Activated naive CD8-positive, alpha-beta T cell treated with anti-CD3 and anti-CD28 coated beads, Interleukin-2, amount 50 U/mL, for 16 hours (primary cell): ENCODE results near the gene LY6G5C.

Experiments
- DNase-seq: peaks from one replicate; pipeline ENCODE4 v3.0.0-alpha.2; 2020; ENCODE audit warnings: low read depth, low spot score

Gene LY6G5C

GRCh38 chr6:31680226-31681134 is at the start of gene LY6G5C:
TSS of gene LY6G5C (minus strand) at chr6:31681067. CDS start at chr6:31680373, 694 bp downstream.
- DNase-seq, result peak; percentile 27

- no peak for DNase-seq
Observed at GRCh38 chr6:31729979-31730630, 49.2 kb upstream of the LY6G5C start.

GRCh38 chr6:31729515-31729978 is 48.7 kb upstream of the LY6G5C start:
- peak; percentile 43 for DNase-seq

GRCh38 chr6:31728767-31729514 is 48.1 kb upstream of the LY6G5C start, which contains the start of gene DDAH2:
TSS of gene DDAH2 (minus strand) at chr6:31729299. CDS start at chr6:31729161, 138 bp downstream.
- no peak for DNase-seq

- DNase-seq, result no peak
Observed at GRCh38 chr6:31727717-31728671, 47.1 kb upstream of the LY6G5C start.

- no peak for DNase-seq
Observed at GRCh38 chr6:31727034-31727716, 46.3 kb upstream of the LY6G5C start.

GRCh38 chr6:31725502-31726350 is 44.9 kb upstream of the LY6G5C start:
- no peak for DNase-seq

- DNase-seq, result no peak
Observed at GRCh38 chr6:31723980-31724691, 43.3 kb upstream of the LY6G5C start.

GRCh38 chr6:31723245-31723979 is 42.5 kb upstream of the LY6G5C start, which contains the start of gene MPIG6B:
TSS of gene MPIG6B (plus strand) at chr6:31723373. CDS start at chr6:31723384, 11 bp downstream.
- DNase-seq, result no peak

- DNase-seq, result no peak
Observed at GRCh38 chr6:31722173-31722572, 41.3 kb upstream of the LY6G5C start.

GRCh38 chr6:31721351-31722020 is 40.6 kb upstream of the LY6G5C start, which contains the start of gene LY6G6C:
TSS of gene LY6G6C (minus strand) at chr6:31721746. CDS start at chr6:31721679, 67 bp downstream.
- no peak for DNase-seq

GRCh38 chr6:31720196-31720770 is 39.4 kb upstream of the LY6G5C start:
- no peak for DNase-seq

- no peak for DNase-seq
Observed at GRCh38 chr6:31719001-31719400, 38.1 kb upstream of the LY6G5C start.

GRCh38 chr6:31718265-31718664 is 37.4 kb upstream of the LY6G5C start:
- DNase-seq, result no peak

GRCh38 chr6:31717499-31718222 is 36.8 kb upstream of the LY6G5C start:
- DNase-seq, result no peak
